HG03060 (cell line): ENCODE results near the gene SPPL2C.

Source experiments
- ATAC-seq: cut with Tn5 transposase; IDR thresholded peaks from one replicate; pipeline ENCODE4 v1.9.1; 2021; ENCODE audit warnings: low read depth, moderate number of reproducible peaks; ENCODE audit not compliant: unreplicated experiment

Gene SPPL2C

GRCh38 chr17:45844695-45845375 lies at the start of gene SPPL2C:
TSS of gene SPPL2C (plus strand) at chr17:45844881. CDS start at chr17:45844907, 26 bp downstream.
- no peak for ATAC-seq

DNA sequence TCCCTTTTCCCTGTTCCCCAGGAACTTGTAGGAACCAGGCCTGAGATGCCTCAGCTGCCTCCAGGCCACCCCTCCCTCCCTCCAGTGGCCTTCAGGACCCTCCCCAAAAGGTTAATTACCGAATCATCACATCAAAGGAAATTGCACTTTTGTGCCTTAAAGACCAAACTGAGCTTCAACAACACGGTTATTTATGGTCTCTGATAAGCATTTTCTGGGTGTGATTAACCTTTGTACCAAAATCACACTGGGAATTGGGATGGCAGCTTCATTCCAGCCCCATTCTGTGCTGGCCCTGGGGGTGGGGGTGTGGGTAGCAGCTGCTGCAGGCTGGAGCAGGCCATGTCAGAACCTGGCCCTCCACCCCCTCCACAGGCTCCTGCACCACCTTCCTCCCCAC lies 43.9 kb upstream of the SPPL2C start:
- no peak for ATAC-seq

DNA sequence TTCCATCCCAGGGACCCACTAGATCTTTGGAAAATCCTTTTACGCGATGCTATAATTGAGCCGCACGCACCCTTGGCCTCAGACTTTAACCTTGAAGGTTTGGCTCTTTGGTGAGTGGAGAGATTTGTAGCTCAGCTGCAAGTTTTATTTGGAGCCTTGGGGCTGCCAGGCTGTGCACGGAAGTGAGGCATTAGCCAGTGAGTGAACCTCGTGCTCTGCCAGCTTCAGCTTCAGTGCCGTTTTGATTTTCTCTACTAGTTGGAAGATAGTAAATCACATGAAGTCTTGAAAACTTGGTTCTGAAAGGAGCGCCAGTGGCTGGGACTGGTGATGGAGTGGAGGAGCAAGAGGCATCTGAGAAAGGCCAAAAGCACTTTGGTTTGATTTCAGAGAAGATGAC lies 43.3 kb upstream of the SPPL2C start:
- ATAC-seq, result no peak

DNA sequence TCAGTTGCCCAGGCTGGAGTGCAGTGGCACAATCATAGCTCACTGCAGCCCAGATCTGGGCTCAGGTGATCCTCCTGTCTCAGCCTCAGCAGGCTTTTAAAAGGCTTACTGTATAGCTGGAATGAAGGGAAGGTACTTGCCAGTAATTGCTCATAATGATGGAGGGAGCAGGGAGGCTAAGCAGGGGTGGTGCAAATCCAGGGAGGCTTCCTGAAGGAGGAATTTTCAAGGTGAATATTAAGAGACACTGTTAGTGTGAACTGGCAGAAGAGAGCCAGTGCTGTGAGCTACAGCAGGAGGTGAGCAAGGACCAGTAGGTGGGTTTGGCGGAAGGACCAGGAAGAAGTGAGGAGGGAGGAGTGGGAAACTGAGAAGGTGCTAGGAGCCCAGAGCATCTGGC lies 35.8 kb upstream of the SPPL2C start:
- ATAC-seq, result no peak

- ATAC-seq, result no peak
Measured at GRCh38 chr17:45809499-45809898, 35.2 kb upstream of the SPPL2C start.

DNA sequence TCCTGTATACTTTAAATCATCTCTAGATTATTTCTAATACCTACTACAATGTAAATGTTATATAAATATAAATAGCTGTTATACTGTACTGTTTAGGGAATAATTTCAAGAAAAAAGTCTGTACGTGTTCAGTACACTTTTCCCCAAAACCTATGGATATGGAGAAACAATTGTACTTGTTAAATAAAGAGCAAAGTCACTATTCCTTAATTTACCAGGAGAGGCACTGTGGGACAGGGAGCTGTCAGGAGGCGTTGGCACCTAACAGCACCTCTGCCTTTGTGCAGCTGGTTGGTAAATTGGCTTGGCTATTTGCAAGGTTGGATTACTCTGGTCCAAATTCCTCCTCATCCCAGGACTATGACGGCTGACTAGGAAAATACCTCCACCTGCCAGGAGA lies 32.6 kb upstream of the SPPL2C start:
- no peak for ATAC-seq

DNA sequence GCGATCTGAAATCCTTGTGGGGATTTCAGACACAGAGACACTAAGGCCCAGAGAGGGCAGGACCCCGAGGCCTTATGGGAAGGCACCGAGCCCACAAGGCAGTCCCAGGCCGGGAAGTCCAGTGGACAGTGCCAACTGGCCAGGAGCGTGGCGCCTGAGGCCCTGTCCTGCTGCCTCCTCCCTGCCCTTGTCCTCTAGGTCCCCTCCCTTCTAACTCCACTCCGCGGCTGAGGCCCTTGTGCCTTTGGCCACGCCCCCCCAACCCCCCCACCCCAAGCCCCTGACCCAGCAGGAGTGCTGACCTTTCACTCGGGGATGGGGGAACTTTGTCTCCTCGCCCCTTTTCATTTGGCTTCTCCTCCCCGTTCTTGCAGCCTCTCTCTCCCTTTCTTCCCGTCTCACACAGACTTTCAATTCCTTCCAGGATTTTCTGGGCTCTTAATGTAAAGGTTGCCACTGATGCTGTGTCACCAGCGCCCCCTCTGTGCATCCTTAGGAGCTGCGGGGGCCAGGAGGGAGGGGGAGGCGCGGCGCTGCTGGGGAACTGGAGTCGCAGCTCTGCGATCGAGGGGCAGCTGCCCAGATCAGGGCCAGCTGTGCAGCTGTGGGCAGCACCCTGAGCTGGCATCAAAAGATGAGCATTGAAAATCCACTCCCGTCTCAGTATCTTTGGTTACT lies 31.5 kb upstream of the SPPL2C start:
- ATAC-seq, result no peak

DNA sequence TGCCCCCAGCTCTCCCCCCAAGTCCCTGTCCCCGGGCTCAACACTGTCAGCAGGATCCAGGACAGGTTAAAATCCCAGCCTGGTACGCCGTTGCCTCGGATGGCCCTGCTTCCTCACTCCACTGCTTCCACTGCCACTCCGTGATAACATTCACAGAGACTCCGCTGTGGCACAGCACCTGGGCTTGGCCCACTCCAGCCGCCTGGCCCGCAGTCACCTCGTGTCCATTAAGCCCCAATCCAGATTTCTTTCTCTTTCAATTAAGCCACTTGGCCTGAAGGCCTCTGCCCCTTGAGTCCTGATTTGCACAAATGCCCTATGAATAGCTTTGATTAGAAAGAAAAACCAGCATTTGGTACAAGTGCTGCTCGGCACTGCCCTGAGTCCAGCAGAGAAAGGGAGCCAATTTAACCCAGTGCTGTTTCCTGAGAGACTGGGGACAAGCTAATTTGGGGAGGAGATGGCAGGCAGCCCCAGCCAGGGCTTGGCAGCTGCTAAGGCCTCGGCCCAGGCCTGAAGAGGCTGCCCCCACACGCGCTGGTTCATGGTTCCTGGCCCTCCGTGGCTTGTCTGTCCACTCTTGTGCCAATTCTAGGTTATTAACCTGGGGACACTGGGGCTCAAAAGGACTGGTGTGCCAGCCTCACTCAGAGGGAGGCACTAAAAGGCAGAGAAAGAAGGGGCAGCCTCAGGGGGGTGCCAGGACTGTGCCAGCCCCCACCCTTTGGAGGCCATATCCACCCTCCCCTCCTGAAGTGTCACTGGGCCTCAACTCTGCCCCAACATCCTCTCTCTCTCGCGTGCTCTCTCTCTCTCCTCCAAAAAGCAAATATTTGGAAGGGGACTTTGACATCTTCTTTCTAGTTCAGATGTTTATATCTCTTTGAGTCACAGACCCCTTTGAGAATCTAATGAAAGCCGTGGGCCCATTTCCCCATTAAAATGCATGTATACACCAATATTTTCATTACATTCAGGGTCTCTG lies 29.8 kb upstream of the SPPL2C start:
- ATAC-seq, result no peak

GRCh38 chr17:45815752-45816151 lies 28.9 kb upstream of the SPPL2C start:
- ATAC-seq, result no peak

- ATAC-seq, result no peak
Measured at GRCh38 chr17:45818041-45818440, 26.6 kb upstream of the SPPL2C start.

DNA sequence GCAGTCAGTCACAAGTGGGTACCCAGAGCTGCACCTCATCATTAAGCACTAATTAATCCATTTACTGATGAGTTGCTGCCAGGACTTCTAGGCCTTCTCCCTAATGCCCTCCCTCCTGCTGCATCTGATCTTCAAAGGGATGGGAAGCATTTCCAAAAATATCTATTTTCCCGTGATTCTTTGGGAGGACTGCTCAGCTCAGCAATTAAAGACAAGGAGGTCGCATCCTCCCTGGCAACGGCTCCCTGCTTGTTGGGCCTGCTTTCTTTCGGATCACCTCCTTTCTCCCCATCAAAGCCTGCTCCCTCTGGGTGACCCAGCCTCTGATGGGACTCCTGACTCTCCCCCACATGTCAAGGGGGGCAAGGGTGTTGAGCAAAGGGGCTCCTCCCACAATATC lies 26.0 kb upstream of the SPPL2C start:
- no peak for ATAC-seq

GRCh38 chr17:45819632-45820031 lies 25.0 kb upstream of the SPPL2C start:
- no peak for ATAC-seq

DNA sequence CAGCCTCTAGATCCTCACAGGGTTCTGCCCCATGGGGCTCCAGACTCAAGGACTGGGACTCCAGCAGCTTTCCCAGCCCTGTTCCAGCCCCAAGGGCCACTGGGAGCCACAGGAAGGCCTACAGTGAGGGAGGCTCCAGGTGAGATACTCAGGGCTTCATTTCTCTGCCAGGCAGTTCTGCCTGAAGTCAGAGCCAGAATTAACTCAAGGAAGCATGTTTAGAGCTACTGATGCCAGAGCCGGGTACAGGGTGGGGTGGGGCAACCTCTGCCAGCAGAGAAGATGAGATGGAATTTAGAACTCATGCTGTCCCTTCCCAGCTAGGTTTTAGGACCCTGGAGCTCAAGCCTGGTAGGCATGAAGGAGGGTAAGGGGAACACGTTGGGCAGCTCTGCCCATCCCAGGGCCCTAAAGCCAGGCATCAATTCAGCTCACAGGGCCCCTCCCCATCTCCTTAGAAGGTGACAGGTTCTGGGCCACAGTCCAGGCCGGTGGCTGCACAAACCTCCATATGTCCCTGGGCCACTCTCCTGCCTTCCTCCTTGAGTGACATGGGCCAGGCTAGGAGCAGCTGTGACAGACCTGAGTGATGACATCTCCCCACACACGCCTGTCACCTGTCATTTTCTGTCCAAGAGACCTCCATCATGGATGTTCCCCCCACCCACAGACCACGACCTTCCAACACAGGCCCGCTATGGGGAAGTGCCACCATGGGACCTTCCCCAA lies 24.5 kb upstream of the SPPL2C start:
- ATAC-seq, result no peak

- no peak for ATAC-seq
Measured at GRCh38 chr17:45821147-45821546, 23.5 kb upstream of the SPPL2C start.

DNA sequence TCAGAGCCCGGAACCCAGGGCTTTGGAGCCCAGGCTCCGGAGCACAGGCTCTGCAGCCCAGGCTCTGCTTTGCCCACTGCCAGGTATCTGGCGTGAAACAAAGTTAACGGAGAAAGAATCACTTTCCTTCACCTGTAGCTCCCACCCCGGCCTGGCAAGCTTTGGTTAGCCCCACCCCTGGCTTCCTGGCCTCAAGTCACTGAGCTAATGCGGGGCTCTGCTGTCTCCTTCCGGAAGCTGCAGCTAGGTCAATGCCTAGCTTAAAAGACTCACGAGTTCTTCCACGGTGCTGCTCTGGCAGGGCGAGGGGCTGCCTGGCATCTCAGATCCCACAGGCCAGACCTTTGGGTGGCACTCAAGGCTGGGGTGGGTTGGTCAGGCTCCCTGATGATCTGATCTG lies 21.1 kb upstream of the SPPL2C start:
- no peak for ATAC-seq

DNA sequence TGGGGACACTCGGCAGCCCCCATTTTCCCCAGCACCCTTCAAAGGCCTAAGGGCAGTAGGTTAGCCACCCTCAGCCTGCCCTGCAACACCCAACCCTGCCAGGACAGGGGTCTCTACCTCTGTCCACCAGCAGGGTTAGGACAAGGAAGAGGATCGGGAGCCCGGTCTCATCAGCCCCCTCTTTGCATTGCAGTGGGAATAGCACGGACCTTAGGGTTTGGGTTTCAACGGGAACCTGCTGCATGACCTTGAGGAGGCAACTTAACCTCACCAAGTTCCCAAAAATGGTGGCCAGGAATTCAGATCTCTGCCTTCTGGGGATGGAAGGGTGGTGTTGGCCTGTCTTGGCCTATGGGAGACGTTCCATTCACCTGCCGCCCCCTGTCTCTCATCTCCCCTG lies 20.2 kb upstream of the SPPL2C start:
- no peak for ATAC-seq

DNA sequence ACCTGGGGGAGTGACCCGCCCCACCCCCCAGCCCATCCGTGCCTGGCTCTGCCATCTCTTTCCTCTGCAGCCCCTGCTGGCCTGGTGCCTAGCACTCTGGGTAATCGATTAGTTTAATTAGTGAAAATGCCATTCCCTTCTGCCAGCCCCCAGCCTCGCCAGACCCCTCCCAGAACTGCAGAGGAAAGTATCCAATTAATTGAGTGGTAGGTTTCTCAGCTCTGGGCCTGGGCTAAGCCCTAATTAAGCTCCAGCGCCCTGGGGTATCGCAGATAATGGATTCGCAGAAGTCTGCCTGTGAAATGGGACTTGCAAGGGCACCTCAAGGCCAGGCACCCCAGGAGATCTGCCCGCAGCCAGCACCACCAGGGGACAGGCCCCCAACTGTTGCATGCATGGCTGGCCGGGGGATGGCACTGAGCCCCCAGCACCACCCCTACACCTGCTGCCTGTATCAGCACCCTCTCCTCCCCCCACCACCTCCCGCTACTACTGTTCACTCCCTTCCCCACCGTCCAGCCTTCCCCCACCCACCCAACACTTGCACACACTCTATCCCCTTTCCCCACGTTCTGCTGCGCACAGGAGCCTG lies 19.7 kb upstream of the SPPL2C start:
- ATAC-seq, result no peak

DNA sequence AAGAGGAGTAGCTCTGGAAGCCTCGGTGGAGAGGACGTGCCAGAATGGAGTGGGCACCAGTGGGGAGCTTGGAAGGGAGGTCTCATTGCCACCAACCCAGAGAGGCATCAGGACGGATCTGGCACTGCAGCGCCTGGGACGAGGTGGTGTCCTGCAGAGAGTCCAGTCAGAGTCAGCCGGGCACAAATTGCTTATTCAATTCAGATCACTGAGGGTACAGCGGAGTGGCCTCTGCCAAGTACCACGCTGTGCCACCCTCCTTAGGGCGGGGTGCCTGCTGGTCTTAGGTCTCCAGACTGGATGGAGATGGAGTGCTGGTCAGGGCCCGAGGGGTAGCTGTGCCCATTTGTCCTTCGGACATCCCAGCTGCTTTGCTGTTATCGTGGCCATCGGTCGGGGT lies 18.9 kb upstream of the SPPL2C start:
- no peak for ATAC-seq

DNA sequence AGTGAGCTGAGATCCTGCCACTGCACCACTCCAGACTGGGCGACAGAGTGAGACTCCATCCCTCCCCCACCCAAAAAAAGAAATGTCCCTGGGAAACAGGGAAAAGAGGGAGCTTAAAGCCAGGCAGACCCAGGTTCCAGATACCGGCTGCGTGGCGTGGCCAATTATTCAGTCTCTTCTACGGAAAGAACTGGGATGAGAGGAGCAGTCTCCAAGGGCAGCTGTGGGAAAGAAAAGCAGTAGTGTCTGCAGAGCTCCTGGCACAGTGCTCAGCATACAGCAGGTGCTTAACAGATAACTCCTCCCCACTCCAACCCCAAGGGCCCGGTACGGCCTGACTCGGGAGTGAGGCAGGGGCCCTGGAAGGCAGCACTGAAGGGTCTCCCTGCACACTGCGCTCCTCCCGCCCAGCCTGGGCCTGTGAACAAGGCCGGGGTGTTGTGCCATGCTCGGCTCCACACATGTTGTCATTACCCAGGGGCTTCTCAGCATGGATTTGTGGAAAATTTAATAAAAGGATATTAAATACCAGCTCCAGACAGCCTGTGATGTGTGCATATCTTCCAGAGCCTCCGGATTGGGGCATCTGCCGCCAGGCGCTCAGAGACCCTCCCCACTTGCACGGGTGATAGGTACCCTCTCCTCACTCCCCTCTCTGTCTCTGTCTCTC lies 17.6 kb upstream of the SPPL2C start:
- no peak for ATAC-seq

DNA sequence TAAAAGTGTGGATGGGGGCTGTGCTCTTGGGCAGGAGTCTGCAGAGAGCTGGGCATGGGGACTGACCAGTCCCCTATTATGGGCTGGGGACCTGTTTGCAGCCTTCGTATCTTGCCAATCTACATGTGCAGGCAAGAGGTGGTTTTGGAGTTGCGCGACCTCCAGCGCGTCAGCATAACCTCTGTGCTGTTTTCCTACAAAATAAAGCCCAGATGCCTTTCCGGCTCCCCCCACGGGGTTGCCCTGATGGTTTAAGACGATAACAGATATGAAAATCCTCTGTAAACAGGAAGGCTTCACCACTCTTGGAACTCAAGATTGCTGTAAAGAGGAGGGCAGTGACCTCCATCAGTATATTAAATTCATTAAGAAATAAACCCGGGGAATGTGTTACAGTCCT lies 16.5 kb upstream of the SPPL2C start:
- ATAC-seq, result no peak
